Calu3 (cell line): ENCODE data around the gene SLCO4C1. TPM values are rescaled to one million over a fixed set of nuclear protein-coding genes. Genes with fewer than 3 reads are reported as not detected.

Source experiments
- BruUV-seq: library from RNA; stranded (reverse); fragments of 400-500 nt; replicated peaks from 2 replicates; lab custom pipeline; 2021; lab: Mats Ljungman, UMichigan
- CTCF ChIA-PET: fragments of 300-600 bp; sonication (Branson Sonifier 250); formaldehyde crosslinking; loops from one replicate; lab custom pipeline; 2022; ENCODE audit warnings: antibody characterized with exemption; lab: Charles Lee
- DNase-seq: peaks from one replicate; pipeline ENCODE4 v3.0.0; 2022
- H3K27ac Mint-ChIP-seq: one replicate; pipeline ENCODE4 v1.8.0; 2022; ENCODE audit warnings: mixed read lengths; ENCODE audit not compliant: unreplicated experiment
- H3K27me3 Mint-ChIP-seq: one replicate; pipeline ENCODE4 v1.8.0; 2022; ENCODE audit warnings: mixed read lengths; ENCODE audit not compliant: unreplicated experiment
- H3K36me3 Mint-ChIP-seq: one replicate; pipeline ENCODE4 v1.8.0; 2022; ENCODE audit warnings: mild to moderate bottlenecking, moderate library complexity, mixed read lengths; ENCODE audit not compliant: insufficient read depth, unreplicated experiment
- H3K4me1 Mint-ChIP-seq: one replicate; pipeline ENCODE4 v1.8.0; 2022; ENCODE audit warnings: mild to moderate bottlenecking, low read depth, mixed read lengths; ENCODE audit not compliant: unreplicated experiment
- H3K4me3 Mint-ChIP-seq: one replicate; pipeline ENCODE4 v1.8.0; 2022; ENCODE audit warnings: mild to moderate bottlenecking, low read depth, moderate library complexity, mixed read lengths; ENCODE audit not compliant: unreplicated experiment
- H3K9me3 Mint-ChIP-seq: one replicate; pipeline ENCODE4 v1.8.0; 2022; ENCODE audit warnings: low read depth, mixed read lengths; ENCODE audit not compliant: unreplicated experiment
- intact Hi-C: fragments of 100-400 bp; cut with micrococcal nuclease; formaldehyde crosslinking; loops from one replicate; pipeline ENCODE4 v1.10.0; 2022; ENCODE audit not compliant: unreplicated experiment
- total RNA-seq: library from RNA; stranded (reverse); gene quantifications from 2 replicates; pipeline ENCODE4 v1.2.3, GENCODE V29; 2022
- TF ChIP-seq, protein P1 (sequence below): fragments of 200-600 bp; IDR thresholded peaks from one replicate; pipeline ENCODE4 v1.8.0; 2022; ENCODE audit warnings: antibody characterized with exemption; ENCODE audit not compliant: unreplicated experiment

SLCO4C1 gene
- total RNA-seq, 1 experiment from 2014 or later = 3.4 TPM

DNA sequence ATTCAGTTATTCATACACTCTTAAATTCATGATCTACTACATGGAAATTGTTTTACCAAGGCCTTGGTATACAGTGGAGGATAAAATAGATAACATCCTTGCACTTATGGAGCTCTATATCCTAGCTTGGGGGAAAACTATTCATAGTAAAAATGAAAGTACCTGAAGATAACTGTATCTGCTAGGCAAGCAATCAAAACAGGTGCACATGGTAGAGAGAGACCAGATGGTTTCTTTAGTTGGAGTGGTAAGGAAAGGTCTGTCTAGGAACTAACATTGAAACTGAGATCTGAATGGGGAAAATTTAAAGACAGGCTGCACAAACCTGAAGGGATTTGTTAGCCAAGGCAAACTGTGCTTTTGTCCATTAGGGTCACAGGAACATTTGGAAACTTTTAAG lies 11.1 kb upstream of the SLCO4C1 start:
- no peak overlapping the region for H3K27ac Mint-ChIP-seq
- BruUV-seq = no TSS peak
- no peaks in the 10 kb centered on the region for H3K36me3 Mint-ChIP-seq

DNA sequence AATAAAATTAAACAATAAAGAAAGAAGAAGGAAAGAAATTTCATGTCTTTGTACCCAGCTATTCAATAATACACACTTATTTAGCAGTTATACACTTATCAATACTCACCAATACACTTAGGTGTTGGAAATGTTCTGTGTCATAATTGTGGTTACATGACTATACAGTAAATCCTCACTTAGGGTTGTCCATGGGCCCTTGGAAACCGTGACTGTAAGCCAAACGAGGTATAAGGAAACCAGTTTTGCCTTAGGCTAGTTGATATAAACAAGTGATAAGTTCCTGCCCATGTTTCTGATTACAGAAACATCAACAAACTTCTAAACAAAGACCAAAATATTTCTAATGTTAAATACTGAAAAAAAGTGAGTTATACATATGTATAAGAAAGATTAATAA lies 10.0 kb upstream of the SLCO4C1 start:
- no peaks in the 10 kb centered on the region for H3K9me3 Mint-ChIP-seq
- TF ChIP-seq, protein P1, sequence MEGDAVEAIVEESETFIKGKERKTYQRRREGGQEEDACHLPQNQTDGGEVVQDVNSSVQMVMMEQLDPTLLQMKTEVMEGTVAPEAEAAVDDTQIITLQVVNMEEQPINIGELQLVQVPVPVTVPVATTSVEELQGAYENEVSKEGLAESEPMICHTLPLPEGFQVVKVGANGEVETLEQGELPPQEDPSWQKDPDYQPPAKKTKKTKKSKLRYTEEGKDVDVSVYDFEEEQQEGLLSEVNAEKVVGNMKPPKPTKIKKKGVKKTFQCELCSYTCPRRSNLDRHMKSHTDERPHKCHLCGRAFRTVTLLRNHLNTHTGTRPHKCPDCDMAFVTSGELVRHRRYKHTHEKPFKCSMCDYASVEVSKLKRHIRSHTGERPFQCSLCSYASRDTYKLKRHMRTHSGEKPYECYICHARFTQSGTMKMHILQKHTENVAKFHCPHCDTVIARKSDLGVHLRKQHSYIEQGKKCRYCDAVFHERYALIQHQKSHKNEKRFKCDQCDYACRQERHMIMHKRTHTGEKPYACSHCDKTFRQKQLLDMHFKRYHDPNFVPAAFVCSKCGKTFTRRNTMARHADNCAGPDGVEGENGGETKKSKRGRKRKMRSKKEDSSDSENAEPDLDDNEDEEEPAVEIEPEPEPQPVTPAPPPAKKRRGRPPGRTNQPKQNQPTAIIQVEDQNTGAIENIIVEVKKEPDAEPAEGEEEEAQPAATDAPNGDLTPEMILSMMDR = no peak
- no peaks in the 10 kb centered on the region for H3K36me3 Mint-ChIP-seq
- H3K27ac Mint-ChIP-seq = no peak overlapping the region
- no peaks in the 10 kb centered on the region for H3K27me3 Mint-ChIP-seq
- no peak for DNase-seq
- H3K4me1 Mint-ChIP-seq = no peaks in the 10 kb centered on the region
- CTCF ChIA-PET = no interaction called here
- intact Hi-C loops = no loop called here
- H3K4me3 Mint-ChIP-seq = no peak overlapping the region
- BruUV-seq = no TSS peak

More for the DNA sequence above, 11.1 kb upstream of the SLCO4C1 start:
- TF ChIP-seq, protein P1 = no peak
- Mint-ChIP-seq H3K27me3 (no peaks in the 10 kb centered on the region), H3K9me3 (no peaks in the 10 kb centered on the region), H3K4me1 (no peaks in the 10 kb centered on the region), H3K4me3 (no peak overlapping the region)
- intact Hi-C loops = no loop called here
- CTCF ChIA-PET = no interaction called here
- DNase-seq = no peak

DNA sequence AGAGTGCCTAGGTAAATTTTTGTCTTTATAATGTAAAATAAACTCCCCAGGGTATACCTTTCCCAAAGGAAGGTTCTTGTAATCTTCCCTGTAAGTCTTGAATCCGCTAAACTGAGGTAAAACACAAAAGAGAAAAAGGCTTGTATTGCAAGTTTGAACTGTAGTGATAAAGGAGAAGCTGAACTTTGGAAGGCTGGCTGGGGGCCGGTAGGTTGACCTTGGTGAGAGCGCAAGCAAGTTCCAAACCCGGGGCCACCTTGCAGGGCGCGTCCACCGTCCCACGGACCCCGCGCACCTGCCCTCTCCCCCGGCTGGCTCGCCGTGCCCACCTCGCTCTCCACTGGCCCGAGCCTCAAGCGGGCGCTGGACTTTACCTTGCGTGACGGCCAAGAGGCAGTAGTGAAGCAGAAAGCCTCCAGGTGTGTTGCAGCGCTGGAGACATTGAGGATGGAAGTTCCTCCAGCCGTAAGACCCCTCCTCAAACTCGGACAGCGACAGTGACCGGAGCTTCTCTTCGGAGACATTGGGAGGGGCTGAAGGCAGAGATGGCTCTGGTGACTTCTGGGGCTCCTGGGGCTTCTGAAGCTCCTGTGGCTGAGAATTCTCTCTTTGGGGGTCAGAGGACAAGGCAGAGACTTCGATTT lies 428 bp downstream of the SLCO4C1 start:
- peaks cover 20% of the 10 kb centered on the region for H3K4me1 Mint-ChIP-seq
- no TSS peak for BruUV-seq
- TF ChIP-seq, protein P1 = no peak
- CTCF ChIA-PET = interaction anchor here (0.8 to 1.7 kb wide), 4 partner anchors 10 to 565 kb away, joined by 3 to 7 read pairs (median 5); no protein-coding TSS in a partner anchor
- H3K27ac Mint-ChIP-seq = peak overlapping the region; percentile 9
- intact Hi-C loops = no loop called here
- H3K36me3 Mint-ChIP-seq = peaks cover 20% of the 10 kb centered on the region
- H3K9me3 Mint-ChIP-seq = no peaks in the 10 kb centered on the region
- DNase-seq = peak; percentile 34
- no peaks in the 10 kb centered on the region for H3K27me3 Mint-ChIP-seq
- H3K4me3 Mint-ChIP-seq = peak overlapping the region; percentile 97

DNA sequence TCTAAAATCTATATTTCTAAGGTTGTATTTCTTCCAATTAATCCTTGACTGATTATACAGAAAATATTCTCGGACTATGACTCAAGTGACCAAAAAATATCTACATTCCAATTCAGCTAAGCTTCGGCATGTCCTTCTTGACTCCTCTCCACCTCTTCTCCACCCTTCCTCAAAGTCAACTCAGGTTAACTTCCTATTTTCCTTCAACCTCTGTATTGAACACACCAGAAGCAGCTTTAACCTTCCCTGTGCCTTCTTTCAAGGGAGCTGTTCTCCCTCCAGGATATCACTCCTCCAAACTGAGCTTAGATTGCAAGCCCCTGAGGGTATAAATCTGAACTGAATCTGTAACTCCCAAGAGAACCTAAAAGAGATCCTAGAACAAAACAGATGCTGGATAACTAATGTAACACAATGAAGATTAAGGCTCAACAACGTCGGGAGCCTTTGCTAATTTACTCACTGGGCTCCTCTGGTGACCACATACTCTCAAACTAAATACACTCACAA lies 1.1 kb downstream of the SLCO4C1 start:
- Mint-ChIP-seq H3K27ac (peak overlapping the region; percentile 9), H3K36me3 (peaks cover 20% of the 10 kb centered on the region), H3K4me3 (peak overlapping the region; percentile 97), H3K9me3 (no peaks in the 10 kb centered on the region), H3K4me1 (peaks cover 23% of the 10 kb centered on the region), H3K27me3 (no peaks in the 10 kb centered on the region)
- intact Hi-C loops = no loop called here
- DNase-seq = no peak
- TF ChIP-seq, protein P1 = no peak
- BruUV-seq = no TSS peak
- CTCF ChIA-PET = interaction anchor here (1.7 kb wide), 1 partner anchor 9 kb away, joined by 6 read pairs; no protein-coding TSS in a partner anchor
